ENCODE data around the gene FOXL2NB.

DNA sequence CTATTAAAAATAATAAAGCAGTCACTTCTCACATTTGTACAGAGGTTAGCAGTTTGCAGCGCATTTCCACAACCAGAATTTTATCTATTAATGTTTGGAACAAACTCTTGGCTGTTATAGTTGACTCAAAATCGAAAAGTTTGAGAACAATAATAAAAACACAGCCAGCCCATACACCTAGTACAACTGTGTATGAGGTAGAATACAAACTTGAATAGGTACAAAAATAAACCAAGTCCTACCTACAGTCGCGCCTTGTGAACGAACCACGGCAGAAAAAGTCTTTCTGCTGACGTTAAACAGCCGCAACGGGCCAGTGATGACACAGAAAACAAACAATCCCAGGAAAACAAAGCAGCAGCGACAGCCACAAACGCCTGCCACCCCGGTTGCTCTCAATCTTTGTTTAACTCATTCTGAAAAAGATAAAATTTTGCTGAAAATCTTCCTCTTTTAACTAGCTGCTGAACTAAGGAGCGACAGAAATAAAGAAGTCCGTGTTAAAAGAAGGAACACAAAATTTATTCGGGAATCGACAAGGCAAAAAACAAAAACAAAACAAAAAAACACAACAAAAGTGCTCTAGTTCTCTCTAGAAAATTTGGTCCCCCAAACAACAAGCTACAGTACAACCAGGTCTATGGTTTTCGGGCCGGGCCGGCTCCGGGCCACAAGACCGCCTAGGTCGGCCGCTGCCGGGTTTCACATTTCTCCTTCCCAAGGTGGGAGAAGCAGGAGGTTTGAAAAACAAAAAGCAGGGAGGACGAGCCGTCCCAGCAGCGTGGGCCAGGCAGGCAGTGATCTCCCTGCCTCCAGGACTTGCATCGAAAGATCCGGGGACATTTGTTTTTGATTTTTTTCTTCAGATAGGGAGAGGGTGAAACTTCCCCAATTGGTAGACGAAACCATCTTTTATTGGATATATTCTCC, 3.0 kb upstream of the FOXL2NB start:
- no peak for TF ChIP-seq POLR2A (IDR thresholded peaks at IDR 0.05; ENCODE audit: low read depth, low read length)
- no peak for TF ChIP-seq HDAC6 (IDR thresholded peaks at IDR 0.05; ENCODE audit: unreplicated experiment)
- TF ChIP-seq IKZF1 (conservative IDR thresholded peaks at IDR 0.05), result no peak
- peak; percentile 88 for TF ChIP-seq SUZ12 (IDR thresholded peaks at IDR 0.05; ENCODE audit: unreplicated experiment)
- TF ChIP-seq, protein P1, sequence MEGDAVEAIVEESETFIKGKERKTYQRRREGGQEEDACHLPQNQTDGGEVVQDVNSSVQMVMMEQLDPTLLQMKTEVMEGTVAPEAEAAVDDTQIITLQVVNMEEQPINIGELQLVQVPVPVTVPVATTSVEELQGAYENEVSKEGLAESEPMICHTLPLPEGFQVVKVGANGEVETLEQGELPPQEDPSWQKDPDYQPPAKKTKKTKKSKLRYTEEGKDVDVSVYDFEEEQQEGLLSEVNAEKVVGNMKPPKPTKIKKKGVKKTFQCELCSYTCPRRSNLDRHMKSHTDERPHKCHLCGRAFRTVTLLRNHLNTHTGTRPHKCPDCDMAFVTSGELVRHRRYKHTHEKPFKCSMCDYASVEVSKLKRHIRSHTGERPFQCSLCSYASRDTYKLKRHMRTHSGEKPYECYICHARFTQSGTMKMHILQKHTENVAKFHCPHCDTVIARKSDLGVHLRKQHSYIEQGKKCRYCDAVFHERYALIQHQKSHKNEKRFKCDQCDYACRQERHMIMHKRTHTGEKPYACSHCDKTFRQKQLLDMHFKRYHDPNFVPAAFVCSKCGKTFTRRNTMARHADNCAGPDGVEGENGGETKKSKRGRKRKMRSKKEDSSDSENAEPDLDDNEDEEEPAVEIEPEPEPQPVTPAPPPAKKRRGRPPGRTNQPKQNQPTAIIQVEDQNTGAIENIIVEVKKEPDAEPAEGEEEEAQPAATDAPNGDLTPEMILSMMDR (IDR thresholded peaks at IDR 0.05 in 2 of 3, conservative IDR thresholded peaks at IDR 0.05 in 1 of 3; ENCODE audit: control insufficient read depth in 2 of 3, extremely low read depth in 1 of 3, insufficient read depth in 1 of 3, low read depth in 3 of 3, low read length in 3 of 3), result no peak
- TF ChIP-seq ZNF384 (IDR thresholded peaks at IDR 0.05; ENCODE audit: borderline replicate concordance, low read depth, low read length), result no peak
- no peak for TF ChIP-seq ZNF24 (IDR thresholded peaks at IDR 0.05)
